ENCODE measurements around the gene RRAS. TPM values are rescaled to one million over a fixed set of nuclear protein-coding genes. Genes with fewer than 3 reads are reported as not detected.

Gene RRAS
- total and polyA plus RNA-seq, 9 donors = 24.2 to 63.4 (median 37.6) TPM

- TF ChIP-seq POLR2A (IDR thresholded peaks at IDR 0.05) (no peak), EP300 (IDR thresholded peaks at IDR 0.05) (no peak), CTCF (IDR thresholded peaks at IDR 0.05) (no peak)
- H3K4me1 ChIP-seq (ENCODE audit: insufficient read depth) = peaks cover 6% of the 10 kb centered on the region
- H3K9me3 ChIP-seq = no peaks in the 10 kb centered on the region
- no peaks in the 10 kb centered on the region for H3K36me3 ChIP-seq
- peak in 2 of 5 donors; percentile 31 to 48 for DNase-seq
- no peak overlapping the region for H3K4me3 ChIP-seq
- WGBS, 3 donors = 49 to 56% (median 50%) methylated on average over 12 of the region's 12 CpGs
- H3K27ac ChIP-seq = no peak overlapping the region
- intact Hi-C loops (cut with DNase I) = loop anchor here in 3 of 4 donors (5.0 to 10.0 kb wide), 3 partner anchors 37 to 194 kb away; partner anchors contain the start of genes RPL13A (in 1 of the 3), RPS11 (in 1 of the 3), RRAS (in 1 of the 3) and SCAF1 (in 1 of the 3)
- no peaks in the 10 kb centered on the region for H3K27me3 ChIP-seq
Measured at GRCh38 chr19:49678985-49679770, 39.2 kb upstream of the RRAS start.

- Histone ChIP-seq H3K27me3 (no peaks in the 10 kb centered on the region), H3K4me3 (peak overlapping the region; percentile 63), H3K27ac (peak overlapping the region; percentile 88 to 90), H3K36me3 (no peaks in the 10 kb centered on the region), H3K4me1 (ENCODE audit: insufficient read depth) (peaks cover 6% of the 10 kb centered on the region), H3K9me3 (no peaks in the 10 kb centered on the region)
- WGBS, 3 donors = 1 to 3% (median 1%) methylated on average over 21 of the region's 21 CpGs
- DNase-seq = peak; percentile 66 to 84 (median 83)
- TF ChIP-seq EP300 (IDR thresholded peaks at IDR 0.05) = no peak
- TF ChIP-seq CTCF (IDR thresholded peaks at IDR 0.05) = peak in 1 of 3 donors; percentile 57
- intact Hi-C loops (cut with DNase I) = loop anchor here in 3 of 4 donors (5.0 to 10.0 kb wide), 3 partner anchors 36 to 193 kb away; partner anchors contain the start of genes RPL13A (in 1 of the 3), RPS11 (in 1 of the 3), RRAS (in 1 of the 3) and SCAF1 (in 1 of the 3)
Measured at GRCh38 chr19:49677901-49678674, 38.1 kb upstream of the RRAS start.

GRCh38 chr19:49677231-49677900 lies 37.4 kb upstream of the RRAS start, which contains the start of gene PRMT1:
TSS of gene PRMT1 (plus strand) at chr19:49677271. CDS start at chr19:49677281, 10 bp downstream.
- TF ChIP-seq POLR2A (IDR thresholded peaks at IDR 0.05) = peak; percentile 87
- TF ChIP-seq CTCF (IDR thresholded peaks at IDR 0.05) = no peak
- intact Hi-C loops (cut with DNase I) = loop anchor here in 3 of 4 donors (5.0 to 10.0 kb wide), 3 partner anchors 35 to 193 kb away; partner anchors contain the start of genes RPL13A (in 1 of the 3), RPS11 (in 1 of the 3), RRAS (in 1 of the 3) and SCAF1 (in 1 of the 3)
- H3K27ac ChIP-seq = peak within 1 kb of the TSS; percentile 90 to 93
- H3K36me3 ChIP-seq = no peaks in the 10 kb centered on the region
- peak; percentile 60 to 81 (median 77) for DNase-seq
- 0 to 1% (median 1%) methylated on average over 29 to 57 of the region's 57 CpGs for WGBS, 3 donors
- no peaks in the 10 kb centered on the region for H3K27me3 ChIP-seq
- no peaks in the 10 kb centered on the region for H3K9me3 ChIP-seq
- H3K4me3 ChIP-seq = peak within 1 kb of the TSS; percentile 63
- peaks cover 6% of the 10 kb centered on the region for H3K4me1 ChIP-seq (ENCODE audit: insufficient read depth)

All from ovary (tissue), 9 donors.